Medulla oblongata (tissue), 1 donor: ENCODE measurements around the gene TRIM54.
A peak's percentile ranks its signal among the peaks of the same experiment; 100 is the strongest.

ENCODE experiments used
- DNase-seq: peaks from one replicate; pipeline ENCODE4 v3.0.0-alpha.2; 2015; ENCODE audit errors: extremely low spot score

Gene TRIM54

DNA sequence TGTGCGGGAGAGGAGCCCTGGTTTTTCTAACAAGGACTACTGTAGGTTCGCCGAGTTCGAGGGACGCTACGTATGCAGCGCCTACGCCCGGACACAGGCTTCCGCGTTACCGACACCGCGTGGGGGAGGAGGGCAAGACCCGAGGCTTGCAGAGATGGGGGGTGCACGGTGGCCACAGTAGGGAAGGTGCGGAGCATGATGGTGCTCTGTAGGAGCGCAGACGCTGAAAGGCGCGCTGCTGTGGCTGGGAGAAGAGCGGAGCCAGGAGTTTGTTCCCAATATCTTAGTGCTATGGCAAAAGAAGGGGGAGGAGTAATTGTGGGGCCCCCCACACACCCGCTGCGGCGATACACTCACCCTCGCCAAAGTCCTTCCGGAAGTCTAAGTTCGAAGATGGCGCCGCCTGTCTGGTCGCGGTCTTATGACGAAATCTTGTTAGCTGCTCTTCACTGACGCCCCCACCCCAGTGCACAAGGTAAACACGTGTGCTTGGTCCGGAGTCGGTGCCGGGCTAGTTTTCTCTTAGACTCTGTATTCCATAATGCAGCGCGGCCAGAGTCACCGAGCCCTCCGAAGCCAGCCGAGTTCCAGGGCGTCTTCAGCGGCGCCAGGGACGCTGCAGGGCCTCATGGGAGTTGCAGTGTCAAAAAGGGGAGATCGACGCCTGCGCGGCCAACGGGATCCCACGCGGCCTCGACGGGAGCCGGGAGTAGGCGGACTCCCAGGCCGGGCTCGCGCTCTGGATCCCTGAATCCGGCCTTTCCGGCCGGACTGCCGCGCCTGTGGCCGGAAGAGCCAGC, 74.4 kb downstream of the TRIM54 start, which contains the start of gene GTF3C2:
GTF3C2 (minus strand) TSS at position 383 of the 800 bp plus-strand sequence. CDS start 13,210 bp downstream, outside the sequence.
- peak; percentile 99 for DNase-seq
